BJ (cell line): Measurements from ENCODE around the gene TRIM27. TPM values are rescaled to one million over a fixed set of nuclear protein-coding genes. Genes with fewer than 3 reads are reported as not detected.
A peak's percentile ranks its signal among the peaks of the same experiment; 100 is the strongest.
"Not testable (repeated sequence)": the region's sequence is repeated elsewhere in the genome, so short reads cannot be mapped to it uniquely, and the experiment has no call there.

Source experiments
- CTCF ChIA-PET: fragments of 350-600 bp; formaldehyde crosslinking; extraction: SDS; loops from one replicate; lab custom pipeline; 2021; ENCODE audit warnings: antibody characterized with exemption, inconsistent platforms; lab: Yijun Ruan, JAX
- POLR2A ChIA-PET: fragments of 300-600 bp; sonication (Branson Sonifier 250); formaldehyde crosslinking; extraction: SDS; loops from one replicate; lab custom pipeline; 2021; ENCODE audit warnings: antibody characterized with exemption; lab: Charles Lee
- DNase-seq: peaks from one replicate; pipeline ENCODE4 v3.0.0-alpha.2; 2011; ENCODE audit warnings: low read depth
- H3K27me3 ChIP-seq: 2 replicates; pipeline ENCODE4 v1.6.0; 2011; ENCODE audit warnings: low read length; ENCODE audit not compliant: control insufficient read depth, insufficient read depth
- H3K36me3 ChIP-seq: 2 replicates; pipeline ENCODE4 v1.5.1; 2011; ENCODE audit warnings: low read length; ENCODE audit not compliant: control insufficient read depth, insufficient read depth
- H3K4me3 ChIP-seq: 2 replicates; pipeline ENCODE4 v1.5.1; 2011; ENCODE audit warnings: low read depth, mild to moderate bottlenecking, control low read depth, low read length
- CTCF ChIP-seq: IDR thresholded peaks from 2 replicates; pipeline ENCODE4 v1.5.1; 2011; ENCODE audit warnings: low read depth, mild to moderate bottlenecking, control low read depth, inconsistent platforms, low read length, moderate library complexity; ENCODE audit not compliant: insufficient read depth
- polyA plus RNA-seq: library from polyadenylated mRNA; depleted of rRNA; stranded (reverse); fragments of >200 nt; gene quantifications from 2 replicates; pipeline ENCODE4 v1.2.3, GENCODE V29; 2011

The TRIM27 gene
- polyA plus RNA-seq, 1 experiment: 47.3 TPM

- Histone ChIP-seq H3K36me3 (no peaks in the 10 kb centered on the region), H3K27me3 (no peaks in the 10 kb centered on the region), H3K4me3 (no peak overlapping the region)
- ChIA-PET POLR2A (no interaction called here), CTCF (no interaction called here)
- TF ChIP-seq CTCF: no peak
- DNase-seq: no peak
Measured at GRCh38 chr6:28960846-28961500, 37.2 kb upstream of the TRIM27 start.

- ChIA-PET POLR2A (interaction anchor here (0.5 kb wide), 1 partner anchor 45 kb away, joined by 3 read pairs; no protein-coding TSS in a partner anchor), CTCF (interaction anchor here (1.1 kb wide), 1 partner anchor 57 kb away, joined by 3 read pairs; no protein-coding TSS in a partner anchor)
- not testable (repeated sequence) for H3K27me3 ChIP-seq, H3K4me3 ChIP-seq, DNase-seq, H3K36me3 ChIP-seq
Measured at GRCh38 chr6:28958561-28959243, 34.9 kb upstream of the TRIM27 start.

DNA sequence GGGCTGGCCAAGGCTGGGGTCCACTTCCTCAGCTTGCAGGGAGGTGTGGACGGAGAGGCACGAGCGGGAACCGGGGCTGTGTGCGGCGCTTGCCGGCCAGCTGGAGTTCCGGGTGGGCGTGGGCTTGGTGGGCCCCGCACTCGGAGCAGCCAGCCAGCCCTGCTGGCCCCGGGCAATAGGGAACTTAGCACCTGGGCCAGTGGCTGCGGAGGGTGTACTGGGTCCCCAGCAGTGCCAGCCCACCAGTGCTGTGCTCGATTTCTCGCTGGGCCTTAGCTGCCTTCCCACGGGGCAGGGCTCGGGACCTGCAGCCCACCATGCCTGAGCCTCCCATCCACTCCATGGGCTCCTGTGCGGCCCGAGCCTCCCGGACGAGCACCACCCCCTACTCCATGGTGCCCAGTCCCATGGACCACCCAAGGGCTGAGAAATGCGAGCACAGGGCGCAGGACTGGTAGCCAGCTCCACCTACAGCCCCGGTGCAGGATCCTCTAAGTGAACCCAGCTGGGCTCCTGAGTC, 34.1 kb upstream of the TRIM27 start:
- H3K4me3 ChIP-seq, POLR2A ChIA-PET, H3K36me3 ChIP-seq, H3K27me3 ChIP-seq, DNase-seq: not testable (repeated sequence)
- CTCF ChIA-PET: interaction anchor here (1.1 kb wide), 1 partner anchor 58 kb away, joined by 3 read pairs; no protein-coding TSS in a partner anchor

GRCh38 chr6:28956331-28956730, 32.5 kb upstream of the TRIM27 start:
- Histone ChIP-seq H3K27me3 (no peaks in the 10 kb centered on the region), H3K36me3 (no peaks in the 10 kb centered on the region), H3K4me3 (no peak overlapping the region)
- TF ChIP-seq CTCF: no peak
- ChIA-PET CTCF (interaction anchor here (0.8 kb wide), 1 partner anchor 46 kb away, joined by 3 read pairs; no protein-coding TSS in a partner anchor), POLR2A (no interaction called here)
- no peak for DNase-seq

DNA sequence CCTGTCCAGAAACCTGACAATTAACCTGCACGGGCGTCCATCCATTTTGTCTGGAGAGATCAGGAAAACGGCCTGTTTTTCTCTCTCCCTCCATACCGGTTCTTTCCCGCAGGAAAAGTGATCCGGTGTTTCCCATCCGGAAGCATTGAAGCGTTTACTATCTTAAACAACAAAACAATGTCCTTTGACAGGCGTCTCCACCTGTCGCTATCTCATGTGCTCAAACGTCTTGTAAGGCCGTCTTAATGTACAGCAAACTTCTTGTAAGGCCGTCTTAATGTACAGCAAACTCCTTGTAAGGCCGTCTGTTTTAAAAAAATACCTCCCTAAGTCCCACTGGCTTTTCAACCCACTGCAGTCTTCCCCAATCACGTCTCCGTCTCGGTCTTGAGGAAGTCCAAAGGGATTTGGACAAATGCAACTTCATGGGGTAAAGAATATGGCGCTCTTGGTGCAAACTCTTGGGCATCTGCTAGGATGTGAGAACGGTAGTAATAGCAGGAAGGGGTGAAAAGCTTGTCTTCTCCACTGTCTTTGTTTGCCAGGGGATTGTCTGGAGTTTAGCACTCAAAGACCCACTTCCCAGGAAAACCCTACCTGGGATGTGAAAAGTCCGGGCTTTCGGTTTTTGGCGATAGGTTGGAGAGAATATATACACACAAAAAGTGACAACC, 29.9 kb upstream of the TRIM27 start:
- no peaks in the 10 kb centered on the region for H3K27me3 ChIP-seq
- CTCF ChIA-PET: no interaction called here
- DNase-seq: no peak
- no peak for TF ChIP-seq CTCF
- POLR2A ChIA-PET: no interaction called here
- H3K4me3 ChIP-seq: peak overlapping the region; percentile 47
- H3K36me3 ChIP-seq: no peaks in the 10 kb centered on the region
